GM21367 (cell line): Measurements from ENCODE around the gene ACTL10.
"Not testable (repeated sequence)": the region's sequence is repeated elsewhere in the genome, so short reads cannot be mapped to it uniquely, and the experiment has no call there.

Source experiments
- ATAC-seq: cut with Tn5 transposase; IDR thresholded peaks from one replicate; pipeline ENCODE4 v1.9.1; 2021; ENCODE audit not compliant: unreplicated experiment

Gene ACTL10

DNA sequence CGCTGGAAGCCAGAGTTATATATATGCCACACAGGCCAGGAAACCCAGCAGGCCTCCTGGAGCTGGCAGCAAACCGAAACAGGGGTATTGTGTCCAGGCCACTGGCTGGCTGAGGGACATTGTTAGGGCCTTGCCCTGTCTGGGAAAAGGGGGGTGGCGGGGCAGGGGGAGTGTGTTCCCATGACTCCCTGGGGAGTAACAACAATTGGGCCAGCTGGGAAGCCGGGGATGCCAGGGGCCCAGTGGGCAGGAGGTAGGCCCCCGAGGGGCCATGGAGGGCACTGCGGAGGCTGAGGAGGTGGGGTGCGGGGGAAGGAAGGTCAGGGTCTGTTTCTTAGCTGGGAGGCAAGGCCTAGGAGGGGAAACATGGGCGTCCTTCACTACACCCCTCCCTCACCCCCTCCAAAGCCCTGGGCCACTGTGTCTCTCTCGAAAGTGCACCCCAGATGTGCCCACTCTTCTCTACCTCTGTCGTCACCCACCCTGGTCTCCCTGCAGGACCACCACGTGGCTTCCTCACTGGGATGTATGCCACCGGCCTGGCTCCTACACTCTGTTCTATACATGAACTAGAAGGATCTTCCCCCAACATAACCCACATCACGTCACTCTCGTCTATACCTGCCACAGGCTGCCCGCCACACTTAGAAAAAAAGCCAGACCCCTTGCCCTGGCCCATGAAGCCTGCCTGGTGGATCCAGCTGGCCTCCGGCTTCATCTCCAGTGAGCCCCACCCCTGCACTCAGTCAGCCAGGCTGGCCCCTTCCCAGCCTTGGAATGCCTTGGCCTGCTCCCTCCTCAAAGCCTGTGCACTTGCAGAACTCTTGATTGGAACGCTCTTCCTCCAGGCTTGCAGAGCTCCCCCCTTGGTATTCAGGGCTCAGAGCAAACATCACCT lies 27.2 kb downstream of the ACTL10 start:
- ATAC-seq = no peak

- no peak for ATAC-seq
Measured at GRCh38 chr20:33694639-33695012, 27.9 kb downstream of the ACTL10 start.

GRCh38 chr20:33696448-33696847 lies 29.7 kb downstream of the ACTL10 start:
- ATAC-seq = no peak

GRCh38 chr20:33697129-33697528 lies 30.4 kb downstream of the ACTL10 start:
- no peak for ATAC-seq

DNA sequence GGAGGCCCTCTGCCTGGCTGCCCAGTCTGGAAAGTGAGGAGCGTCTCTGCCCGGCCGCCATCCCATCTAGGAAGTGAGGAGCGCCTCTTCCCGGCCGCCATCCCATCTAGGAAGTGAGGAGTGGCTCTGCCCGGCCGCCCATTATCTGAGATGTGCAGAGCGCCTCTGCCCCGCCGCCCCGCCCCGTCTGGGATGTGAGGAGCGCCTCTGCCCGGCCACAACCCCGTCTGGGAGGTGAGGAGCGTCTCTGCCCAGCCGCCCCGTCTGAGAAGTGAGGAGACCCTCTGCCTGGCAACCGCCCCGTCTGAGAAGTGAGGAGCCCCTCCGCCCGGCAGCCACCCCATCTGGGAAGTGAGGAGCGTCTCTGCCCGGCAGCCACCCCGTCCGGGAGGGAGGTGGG lies 32.2 kb downstream of the ACTL10 start:
- ATAC-seq = not testable (repeated sequence)

DNA sequence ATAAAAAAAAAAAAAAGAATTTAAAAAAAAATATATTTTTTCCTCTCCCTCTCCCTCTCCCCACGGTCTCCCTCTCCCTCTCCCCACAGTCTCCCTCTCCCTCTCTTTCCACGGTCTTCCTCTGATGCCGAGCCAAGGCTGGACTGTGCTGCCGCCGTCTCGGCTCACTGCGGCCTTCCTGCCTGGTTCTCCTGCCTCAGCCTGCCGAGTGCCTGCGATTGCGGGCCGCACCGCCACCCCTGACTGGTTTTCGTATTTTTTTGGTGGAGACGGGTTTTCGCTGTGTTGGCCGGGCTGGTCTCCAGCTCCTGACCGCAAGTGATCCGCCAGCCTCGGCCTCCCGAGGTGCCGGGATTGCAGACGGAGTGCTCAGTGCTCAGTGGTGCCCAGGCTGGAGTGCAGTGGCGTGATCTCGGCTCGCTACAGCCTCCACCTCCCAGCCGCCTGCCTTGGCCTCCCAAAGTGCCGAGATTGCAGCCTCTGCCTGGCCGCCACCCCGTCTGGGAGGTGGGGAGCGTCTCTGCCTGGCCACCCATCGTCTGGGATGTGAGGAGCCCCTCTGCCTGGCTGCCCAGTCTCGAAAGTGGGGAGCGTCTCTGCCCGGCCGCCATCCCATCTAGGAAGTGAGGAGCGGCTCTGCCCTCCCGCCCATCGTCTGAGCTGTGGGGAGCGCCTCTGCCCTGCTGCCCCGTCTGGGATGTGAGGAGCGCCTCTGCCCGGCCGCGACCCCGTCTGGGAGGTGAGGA lies 34.1 kb downstream of the ACTL10 start:
- not testable (repeated sequence) for ATAC-seq

DNA sequence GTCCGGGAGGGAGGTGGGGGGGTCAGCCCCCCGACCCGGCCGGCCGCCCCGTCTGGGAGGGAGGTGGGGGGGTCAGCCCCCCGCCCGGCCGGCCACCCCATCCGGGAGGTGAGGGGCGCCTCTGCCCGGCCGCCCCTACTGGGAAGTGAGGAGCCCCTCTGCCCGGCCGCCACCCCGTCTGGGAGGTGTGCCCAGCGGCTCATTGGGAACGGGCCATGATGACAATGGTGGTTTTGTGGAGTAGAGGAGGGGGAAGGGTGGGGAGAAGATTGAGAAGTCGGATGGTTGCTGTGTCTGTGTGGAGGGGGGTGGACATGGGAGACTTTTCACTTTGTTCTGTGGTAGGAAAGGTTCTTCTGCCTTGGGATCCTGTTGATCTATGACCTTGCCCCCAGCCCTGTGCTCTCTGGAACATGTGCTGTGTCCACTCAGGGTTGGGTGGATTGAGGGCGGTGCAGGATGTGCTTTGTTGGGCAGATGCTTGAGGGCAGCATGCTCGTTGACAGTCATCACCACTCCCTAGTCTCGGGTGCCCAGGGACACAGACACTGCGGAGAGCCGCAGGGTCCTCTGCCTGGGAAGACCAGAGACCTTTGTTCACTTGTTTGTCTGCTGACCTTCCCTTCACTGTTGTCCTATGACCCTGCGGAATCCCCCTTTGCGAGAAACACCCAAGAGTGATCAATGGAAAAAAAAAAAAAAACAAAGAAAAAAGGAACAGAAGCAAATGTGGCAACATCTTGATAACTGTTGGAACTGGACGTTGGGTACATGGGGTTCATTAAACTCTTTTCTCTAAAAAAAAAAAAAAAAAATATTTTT lies 35.1 kb downstream of the ACTL10 start:
- no peak for ATAC-seq

DNA sequence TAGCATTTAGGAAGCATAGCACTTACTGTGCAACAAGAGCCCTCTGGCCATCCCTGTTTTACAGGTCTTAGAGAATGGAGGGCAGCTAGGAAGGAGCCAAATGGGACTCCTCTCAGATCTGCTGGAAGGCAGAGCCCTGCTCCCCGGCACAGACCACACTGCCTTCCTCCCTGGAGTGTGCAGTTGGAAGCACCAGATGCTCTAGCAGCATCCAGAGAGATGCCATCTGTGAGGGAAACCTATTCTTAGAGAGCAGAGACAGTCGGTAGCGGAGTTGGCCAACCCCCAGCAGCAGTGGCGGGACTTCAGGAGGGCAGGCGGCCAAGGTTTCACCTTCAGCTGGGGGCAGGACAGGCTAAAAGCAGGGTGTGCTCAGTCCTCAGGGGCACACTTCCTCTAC lies 36.1 kb downstream of the ACTL10 start:
- no peak for ATAC-seq

- ATAC-seq = no peak
Measured at GRCh38 chr20:33703498-33704137, 36.9 kb downstream of the ACTL10 start.

GRCh38 chr20:33704197-33704924 lies 37.6 kb downstream of the ACTL10 start:
- ATAC-seq = no peak

- no peak for ATAC-seq
Measured at GRCh38 chr20:33707668-33708067, 40.9 kb downstream of the ACTL10 start.

DNA sequence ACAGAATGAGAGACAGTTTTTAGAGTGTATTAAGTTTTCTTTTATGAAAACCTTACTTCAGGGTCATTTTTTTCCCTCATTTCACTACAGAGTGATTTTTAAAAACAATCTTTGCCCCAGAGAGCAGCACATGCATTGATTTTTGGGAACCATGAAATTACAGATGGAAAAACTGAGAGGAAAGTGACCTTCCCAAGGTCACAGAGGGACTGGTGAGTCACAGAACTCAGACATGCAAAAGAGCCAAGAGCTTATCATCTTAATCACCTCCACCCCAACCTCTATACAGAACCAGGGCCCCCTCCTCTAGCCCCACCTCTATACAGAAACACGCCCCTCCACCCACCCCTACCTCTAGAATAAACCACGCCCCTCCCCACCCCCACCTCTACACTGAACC lies 42.7 kb downstream of the ACTL10 start:
- ATAC-seq = no peak

- ATAC-seq = no peak
Measured at GRCh38 chr20:33709905-33710541, 43.3 kb downstream of the ACTL10 start.

- no peak for ATAC-seq
Measured at GRCh38 chr20:33710681-33711445, 44.1 kb downstream of the ACTL10 start.

DNA sequence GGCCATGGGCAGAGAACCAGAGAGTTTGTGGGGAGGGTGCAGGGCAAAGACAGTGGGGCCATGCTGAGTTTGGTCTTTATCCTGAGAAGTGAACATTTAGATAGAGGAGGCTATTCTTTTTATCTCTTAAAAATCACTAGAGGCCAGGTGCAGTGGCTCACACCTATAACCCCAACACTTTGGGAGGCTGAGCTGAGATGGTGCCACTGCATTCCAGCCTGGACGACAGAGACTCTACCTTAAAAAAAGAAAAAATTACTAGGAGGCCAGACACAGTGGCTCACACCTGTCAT lies 44.6 kb downstream of the ACTL10 start:
- no peak for ATAC-seq

- ATAC-seq = no peak
Measured at GRCh38 chr20:33713865-33714367, 47.2 kb downstream of the ACTL10 start.

DNA sequence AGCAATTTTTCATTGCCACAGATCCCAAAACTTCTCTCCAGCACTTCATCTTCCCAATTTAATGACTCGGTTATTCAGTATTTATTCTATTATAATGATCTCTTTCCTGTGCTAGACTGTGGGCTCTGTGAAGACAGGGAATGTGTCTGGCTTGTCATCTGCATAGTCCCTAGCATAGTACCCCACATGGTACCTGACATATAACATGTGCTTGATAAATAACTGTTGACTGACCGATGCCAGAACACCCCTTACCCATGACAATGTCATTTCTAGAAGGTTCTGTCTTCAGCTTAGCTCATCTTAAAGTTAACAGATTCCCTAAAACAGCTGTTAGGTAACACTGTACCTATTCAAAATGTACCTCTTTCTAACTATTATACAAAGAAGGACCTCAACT lies 49.8 kb downstream of the ACTL10 start:
- no peak for ATAC-seq
